ENCODE data around the gene CXCR5. TPM values are rescaled to one million over a fixed set of nuclear protein-coding genes. Genes with fewer than 3 reads are reported as not detected.

CXCR5 gene
- total RNA-seq, 1 donor from 2014 or later, result not detected

DNA sequence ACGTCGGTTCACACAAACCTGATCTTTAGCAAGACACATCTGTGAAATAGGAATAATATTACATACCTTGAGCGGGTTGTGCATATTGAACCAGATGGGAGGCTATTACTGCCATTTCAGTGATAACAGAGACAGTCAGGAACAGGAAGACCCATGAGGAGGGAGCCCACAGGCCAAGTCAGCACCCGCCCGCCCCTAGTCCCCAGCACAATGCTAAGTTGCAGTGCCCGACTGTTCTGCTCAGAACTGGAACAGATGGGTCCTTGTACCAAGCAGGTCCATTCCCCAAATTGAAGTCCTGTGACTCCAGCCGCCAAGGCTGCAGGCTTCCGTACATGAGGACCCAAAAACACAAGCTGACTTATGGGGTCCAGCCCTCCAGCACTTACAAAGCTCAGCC lies 9.3 kb downstream of the CXCR5 start:
- H3K36me3 ChIP-seq (ENCODE audit: control insufficient read depth, insufficient read depth, low read length), result no peaks in the 10 kb centered on the region
- DNase-seq (ENCODE audit: low read depth) (no peak), FAIRE-seq (no peak)
- H3K27me3 ChIP-seq (ENCODE audit: control insufficient read depth, insufficient read depth, low read length), result no peaks in the 10 kb centered on the region
- H3K4me3 ChIP-seq (ENCODE audit: low read depth, low read length), result no peak overlapping the region
- TF ChIP-seq CTCF (IDR thresholded peaks at IDR 0.05; ENCODE audit: insufficient read depth, low read length, severe bottlenecking), result no peak

DNA sequence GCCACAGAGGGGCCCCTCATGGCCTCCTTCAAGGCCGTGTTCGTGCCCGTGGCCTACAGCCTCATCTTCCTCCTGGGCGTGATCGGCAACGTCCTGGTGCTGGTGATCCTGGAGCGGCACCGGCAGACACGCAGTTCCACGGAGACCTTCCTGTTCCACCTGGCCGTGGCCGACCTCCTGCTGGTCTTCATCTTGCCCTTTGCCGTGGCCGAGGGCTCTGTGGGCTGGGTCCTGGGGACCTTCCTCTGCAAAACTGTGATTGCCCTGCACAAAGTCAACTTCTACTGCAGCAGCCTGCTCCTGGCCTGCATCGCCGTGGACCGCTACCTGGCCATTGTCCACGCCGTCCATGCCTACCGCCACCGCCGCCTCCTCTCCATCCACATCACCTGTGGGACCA lies 10.0 kb downstream of the CXCR5 start:
- FAIRE-seq (no peak), DNase-seq (ENCODE audit: low read depth) (no peak)
- no peak for TF ChIP-seq CTCF (IDR thresholded peaks at IDR 0.05; ENCODE audit: insufficient read depth, low read length, severe bottlenecking)
- no peaks in the 10 kb centered on the region for H3K27me3 ChIP-seq (ENCODE audit: control insufficient read depth, insufficient read depth, low read length)
- no peak overlapping the region for H3K4me3 ChIP-seq (ENCODE audit: low read depth, low read length)
- H3K36me3 ChIP-seq (ENCODE audit: control insufficient read depth, insufficient read depth, low read length), result peaks cover 4% of the 10 kb centered on the region

- DNase-seq (ENCODE audit: low read depth) (no peak), FAIRE-seq (no peak)
- TF ChIP-seq CTCF (IDR thresholded peaks at IDR 0.05; ENCODE audit: insufficient read depth, low read length, severe bottlenecking), result no peak
- Histone ChIP-seq H3K36me3 (ENCODE audit: control insufficient read depth, insufficient read depth, low read length) (peaks cover 9% of the 10 kb centered on the region), H3K27me3 (ENCODE audit: control insufficient read depth, insufficient read depth, low read length) (no peaks in the 10 kb centered on the region), H3K4me3 (ENCODE audit: low read depth, low read length) (no peak overlapping the region)
These were observed 10.5 kb downstream of the CXCR5 start for GRCh38 chr11:118894192-118894591.

DNA sequence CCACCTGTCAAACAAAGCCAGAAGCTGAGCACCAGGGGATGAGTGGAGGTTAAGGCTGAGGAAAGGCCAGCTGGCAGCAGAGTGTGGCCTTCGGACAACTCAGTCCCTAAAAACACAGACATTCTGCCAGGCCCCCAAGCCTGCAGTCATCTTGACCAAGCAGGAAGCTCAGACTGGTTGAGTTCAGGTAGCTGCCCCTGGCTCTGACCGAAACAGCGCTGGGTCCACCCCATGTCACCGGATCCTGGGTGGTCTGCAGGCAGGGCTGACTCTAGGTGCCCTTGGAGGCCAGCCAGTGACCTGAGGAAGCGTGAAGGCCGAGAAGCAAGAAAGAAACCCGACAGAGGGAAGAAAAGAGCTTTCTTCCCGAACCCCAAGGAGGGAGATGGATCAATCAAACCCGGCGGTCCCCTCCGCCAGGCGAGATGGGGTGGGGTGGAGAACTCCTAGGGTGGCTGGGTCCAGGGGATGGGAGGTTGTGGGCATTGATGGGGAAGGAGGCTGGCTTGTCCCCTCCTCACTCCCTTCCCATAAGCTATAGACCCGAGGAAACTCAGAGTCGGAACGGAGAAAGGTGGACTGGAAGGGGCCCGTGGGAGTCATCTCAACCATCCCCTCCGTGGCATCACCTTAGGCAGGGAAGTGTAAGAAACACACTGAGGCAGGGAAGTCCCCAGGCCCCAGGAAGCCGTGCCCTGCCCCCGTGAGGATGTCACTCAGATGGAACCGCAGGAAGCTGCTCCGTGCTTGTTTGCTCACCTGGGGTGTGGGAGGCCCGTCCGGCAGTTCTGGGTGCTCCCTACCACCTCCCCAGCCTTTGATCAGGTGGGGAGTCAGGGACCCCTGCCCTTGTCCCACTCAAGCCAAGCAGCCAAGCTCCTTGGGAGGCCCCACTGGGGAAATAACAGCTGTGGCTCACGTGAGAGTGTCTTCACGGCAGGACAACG lies 11.7 kb downstream of the CXCR5 start:
- TF ChIP-seq CTCF (IDR thresholded peaks at IDR 0.05; ENCODE audit: insufficient read depth, low read length, severe bottlenecking), result no peak
- Histone ChIP-seq H3K4me3 (ENCODE audit: low read depth, low read length) (no peak overlapping the region), H3K36me3 (ENCODE audit: control insufficient read depth, insufficient read depth, low read length) (peaks cover 18% of the 10 kb centered on the region), H3K27me3 (ENCODE audit: control insufficient read depth, insufficient read depth, low read length) (no peaks in the 10 kb centered on the region)
- no peak for FAIRE-seq
- no peak for DNase-seq (ENCODE audit: low read depth)

GRCh38 chr11:118896472-118896913 lies 12.8 kb downstream of the CXCR5 start:
- H3K36me3 ChIP-seq (ENCODE audit: control insufficient read depth, insufficient read depth, low read length), result peaks cover 26% of the 10 kb centered on the region
- FAIRE-seq, result no peak

More at GRCh38 chr11:118896472-118896913, 12.8 kb downstream of the CXCR5 start:
- no peak for TF ChIP-seq CTCF (IDR thresholded peaks at IDR 0.05; ENCODE audit: insufficient read depth, low read length, severe bottlenecking)
- H3K27me3 ChIP-seq (ENCODE audit: control insufficient read depth, insufficient read depth, low read length), result no peaks in the 10 kb centered on the region
- no peak for DNase-seq (ENCODE audit: low read depth)
- H3K4me3 ChIP-seq (ENCODE audit: low read depth, low read length), result no peak overlapping the region

All from bronchial epithelial cell (primary cell).